Gastroesophageal sphincter (tissue), 4 donors: Measurements from ENCODE around the gene GRK5. TPM values are rescaled to one million over a fixed set of nuclear protein-coding genes. Genes with fewer than 3 reads are reported as not detected.

ENCODE experiments used
- ATAC-seq: fragments of 150-250 bp; one replicate; pipeline ENCODE4 v1.9.1; 2016; ENCODE audit warnings: mild to moderate bottlenecking, moderate library complexity
- H3K27ac ChIP-seq, 4 donors: fragments of 200-600 bp; sonication (generic) in 3 of 4; 1 replicate in 3 of 4; 2 replicates in 1 of 4; pipeline ENCODE4 v1.5.1; 2016 to 2019
- H3K27me3 ChIP-seq: fragments of 200-600 bp; sonication (generic); one replicate; pipeline ENCODE4 v1.5.1; 2019
- H3K36me3 ChIP-seq, 2 donors: fragments of 200-600 bp; sonication (generic); one replicate each; pipeline ENCODE4 v1.5.1; 2019; ENCODE audit warnings: control low read depth in 1 of 2
- H3K4me1 ChIP-seq, 3 donors: fragments of 200-600 bp; sonication (generic); 1 replicate in 2 of 3; 2 replicates in 1 of 3; pipeline ENCODE4 v1.5.1; 2016 to 2019; ENCODE audit warnings: control low read depth in 2 of 3
- H3K4me3 ChIP-seq, 2 donors: fragments of 200-600 bp; sonication (generic); one replicate each; pipeline ENCODE4 v1.5.1; 2019; ENCODE audit warnings: mild to moderate bottlenecking in 1 of 2, moderate library complexity in 1 of 2
- H3K9me3 ChIP-seq, 3 donors: fragments of 200-600 bp; sonication (generic); one replicate each; pipeline ENCODE4 v1.5.1; 2017 to 2019; ENCODE audit warnings: control low read depth in 2 of 3
- CTCF ChIP-seq, 4 experiments: fragments of 200-600 bp in 2 of 4; fragments of 450-650 bp in 2 of 4; sonication (generic) in 1 of 4; IDR thresholded peaks; one replicate each; pipeline ENCODE4 v1.5.1; 2017 to 2019; ENCODE audit warnings: antibody characterized with exemption in 4 of 4, mild to moderate bottlenecking in 2 of 4, moderate library complexity in 2 of 4
- EP300 ChIP-seq: sonication (generic); formaldehyde crosslinking; IDR thresholded peaks from one replicate; pipeline ENCODE4 v1.6.1; 2017; ENCODE audit warnings: antibody characterized with exemption, mild to moderate bottlenecking
- POLR2A ChIP-seq, 2 donors: fragments of 450-650 bp; IDR thresholded peaks; one replicate each; pipeline ENCODE4 v1.6.1; 2017; ENCODE audit warnings: antibody characterized with exemption in 2 of 2, mild to moderate bottlenecking in 2 of 2, moderate library complexity in 1 of 2
- POLR2AphosphoS5 ChIP-seq: sonication (generic); formaldehyde crosslinking; IDR thresholded peaks from one replicate; pipeline ENCODE4 v1.6.1; 2017; ENCODE audit warnings: antibody characterized with exemption
- WGBS, 2 donors: methylation state at CpG; one replicate each; pipeline ENCODE4 v1.1.5; 2018; ENCODE audit warnings: low coverage in 1 of 2; 5-methylcytosine and 5-hydroxymethylcytosine counted together
- total RNA-seq, 4 donors: library from RNA; depleted of rRNA; stranded (reverse); fragments of >200 nt; gene quantifications; one replicate each; pipeline ENCODE4 v1.1.0, GENCODE V29; 2016

GRK5 gene
- total RNA-seq, 4 donors from 2014 or later, result 28.8 to 71.6 (median 47.7) TPM

GRCh38 chr10:119498889-119499676, 291.7 kb downstream of the GRK5 start:
- no peak for ATAC-seq
- Histone ChIP-seq H3K36me3 (peaks cover 0 to 23% of the 10 kb centered on the region in 2 donors), H3K4me3 (no peak overlapping the region), H3K4me1 (peaks cover 0 to 30% (median 18%) of the 10 kb centered on the region in 3 donors), H3K27me3 (no peaks in the 10 kb centered on the region), H3K27ac (no peak overlapping the region), H3K9me3 (no peaks in the 10 kb centered on the region)
- TF ChIP-seq POLR2A (IDR thresholded peaks at IDR 0.05), result no peak
- TF ChIP-seq POLR2AphosphoS5, result no peak
- no peak for TF ChIP-seq EP300
- no peak for TF ChIP-seq CTCF (IDR thresholded peaks at IDR 0.05)
- WGBS, 2 donors, result 75 to 77% methylated on average over 3 to 4 of the region's 11 CpGs

- 49 to 51% methylated on average over 3 to 5 of the region's 5 CpGs for WGBS, 2 donors
- no peak overlapping the region for H3K4me3 ChIP-seq
- ATAC-seq, result no peak
- no peak overlapping the region for H3K27ac ChIP-seq
- H3K4me1 ChIP-seq, result peaks cover 0 to 25% (median 15%) of the 10 kb centered on the region in 3 donors
- H3K36me3 ChIP-seq, result peaks cover 0 to 23% of the 10 kb centered on the region in 2 donors
- no peaks in the 10 kb centered on the region for H3K27me3 ChIP-seq
- H3K9me3 ChIP-seq, result no peaks in the 10 kb centered on the region
- TF ChIP-seq POLR2A (IDR thresholded peaks at IDR 0.05) (no peak), POLR2AphosphoS5 (no peak), EP300 (no peak), CTCF (IDR thresholded peaks at IDR 0.05) (no peak)
These were observed 292.3 kb downstream of the GRK5 start for GRCh38 chr10:119499677-119500002.

DNA sequence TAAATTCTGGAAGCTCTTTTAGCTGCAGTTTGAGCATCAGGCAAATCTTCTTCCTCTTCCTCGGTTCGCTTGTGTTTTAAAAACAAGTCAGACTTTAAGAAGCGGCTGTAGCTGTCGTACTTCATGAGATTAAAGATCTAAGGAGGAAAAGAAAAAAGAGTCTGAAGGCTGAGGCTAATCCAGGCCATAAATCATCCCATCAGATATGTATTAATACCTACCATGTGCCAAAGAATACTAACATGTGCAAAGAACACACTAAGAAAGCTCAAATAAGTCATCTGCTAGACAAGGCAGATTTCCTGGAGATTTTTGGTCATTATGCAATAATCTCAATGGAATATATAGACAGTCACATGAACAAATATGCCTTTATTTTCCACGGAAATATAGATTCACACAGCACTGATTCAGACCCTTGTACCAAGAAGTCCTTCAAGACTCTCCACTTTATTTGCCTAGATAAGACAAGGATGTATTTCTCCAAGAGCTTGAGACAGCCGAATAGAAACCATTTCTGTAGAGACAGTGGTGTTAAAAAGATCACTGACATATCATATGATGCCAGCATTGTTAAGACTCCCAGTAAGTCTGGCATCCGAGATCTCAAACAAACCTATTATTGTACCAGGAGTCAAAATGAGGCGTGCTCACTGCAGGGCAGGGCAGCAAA, 292.9 kb downstream of the GRK5 start:
- no peaks in the 10 kb centered on the region for H3K27me3 ChIP-seq
- ATAC-seq, result no peak
- H3K4me1 ChIP-seq, result peaks cover 0 to 25% (median 14%) of the 10 kb centered on the region in 3 donors
- no peak for TF ChIP-seq POLR2AphosphoS5
- 25 to 53% methylated on average over 6 to 8 of the region's 8 CpGs for WGBS, 2 donors
- H3K9me3 ChIP-seq, result no peaks in the 10 kb centered on the region
- H3K4me3 ChIP-seq, result no peak overlapping the region
- H3K36me3 ChIP-seq, result peaks cover 0 to 23% of the 10 kb centered on the region in 2 donors
- H3K27ac ChIP-seq, result no peak overlapping the region

DNA sequence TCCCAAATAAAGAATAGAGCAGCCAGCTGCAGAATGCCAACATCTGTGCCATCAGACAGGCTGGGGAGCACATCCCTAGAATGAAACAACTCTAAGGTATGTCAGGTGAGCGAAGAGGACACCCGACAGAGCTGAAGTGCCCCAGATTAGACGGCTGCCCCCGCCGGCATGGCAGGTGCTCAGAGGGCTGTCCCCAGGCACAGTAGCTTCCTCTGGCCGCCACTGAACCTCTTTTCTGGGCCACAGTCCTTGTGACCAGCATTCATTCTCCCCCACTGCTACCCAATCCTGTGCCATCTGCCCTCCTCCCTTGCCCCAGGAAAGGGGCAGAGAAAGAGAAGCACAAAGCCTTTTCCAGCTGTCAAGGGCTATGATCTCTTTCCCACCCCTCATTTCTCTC, 293.4 kb downstream of the GRK5 start:
- H3K27ac ChIP-seq, result no peak overlapping the region
- H3K4me3 ChIP-seq, result no peak overlapping the region
- TF ChIP-seq EP300, result no peak
- TF ChIP-seq POLR2A (IDR thresholded peaks at IDR 0.05), result no peak
- no peak for TF ChIP-seq CTCF (IDR thresholded peaks at IDR 0.05)
- no peak for TF ChIP-seq POLR2AphosphoS5
- H3K36me3 ChIP-seq, result peaks cover 0 to 23% of the 10 kb centered on the region in 2 donors
- WGBS, 2 donors, result 60 to 89% methylated on average over 1 to 6 of the region's 6 CpGs
- H3K27me3 ChIP-seq, result no peaks in the 10 kb centered on the region
- H3K9me3 ChIP-seq, result no peaks in the 10 kb centered on the region
- ATAC-seq, result no peak
- H3K4me1 ChIP-seq, result peaks cover 0 to 28% (median 20%) of the 10 kb centered on the region in 3 donors

DNA sequence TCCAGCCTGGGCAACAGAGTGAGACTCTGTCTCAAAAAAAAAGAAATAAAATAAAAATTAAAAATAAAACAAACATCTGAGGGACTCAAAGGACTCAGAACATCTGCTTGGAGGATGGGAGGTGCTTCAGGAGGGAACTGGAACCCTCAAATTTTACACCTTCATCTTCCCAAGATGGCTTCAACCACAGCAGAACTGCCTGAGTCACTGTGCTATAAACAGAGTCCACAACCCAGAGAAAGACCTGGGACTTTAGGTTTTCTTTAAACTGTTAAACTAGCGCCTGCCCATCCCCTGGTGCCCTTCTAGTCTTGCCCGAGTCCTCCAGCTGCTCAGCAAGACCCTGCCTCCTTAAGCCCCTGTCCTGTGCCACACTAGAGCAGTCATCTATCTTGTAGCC, 294.3 kb downstream of the GRK5 start:
- Histone ChIP-seq H3K27me3 (no peaks in the 10 kb centered on the region), H3K4me3 (no peak overlapping the region), H3K9me3 (no peaks in the 10 kb centered on the region), H3K36me3 (peaks cover 0 to 23% of the 10 kb centered on the region in 2 donors), H3K27ac (no peak overlapping the region), H3K4me1 (peaks cover 0 to 33% (median 20%) of the 10 kb centered on the region in 3 donors)
- ATAC-seq, result no peak
- TF ChIP-seq EP300, result no peak
- TF ChIP-seq POLR2AphosphoS5, result no peak
- TF ChIP-seq CTCF (IDR thresholded peaks at IDR 0.05), result no peak
- no peak for TF ChIP-seq POLR2A (IDR thresholded peaks at IDR 0.05)
- 90% methylated on average over 2 of the region's 2 CpGs; no CpG with 5 or more reads in 1 of the 2 donors for WGBS, 2 donors
